ENCODE data around the gene MYL2. TPM values are rescaled to one million over a fixed set of nuclear protein-coding genes. Genes with fewer than 3 reads are reported as not detected.

MYL2 gene
- total RNA-seq, 1 donor from 2014 or later: not detected

DNA sequence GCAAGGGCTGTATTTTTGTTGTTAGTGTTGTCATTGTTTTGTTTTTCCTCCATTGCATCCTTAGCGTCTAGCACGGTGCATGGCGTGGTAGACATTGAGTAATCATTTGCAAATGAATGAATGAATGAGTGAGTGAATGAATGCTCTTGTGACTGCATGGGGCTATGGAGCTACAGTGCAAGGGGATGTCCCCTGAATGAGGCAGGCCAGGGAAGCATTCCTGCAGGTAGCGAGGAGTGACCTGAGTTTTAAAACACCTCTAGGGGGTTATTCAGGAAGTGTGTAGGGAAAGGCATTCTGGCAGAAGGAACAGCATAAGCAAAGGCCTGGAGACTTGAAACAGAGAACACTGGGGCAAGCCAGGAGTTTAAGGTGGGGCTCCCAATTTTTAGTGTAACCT is 16.9 kb downstream of the MYL2 start:
- POLR2A ChIA-PET: interaction anchor here (0.7 kb wide), 1 partner anchor 491 kb away, joined by 6 read pairs; no protein-coding TSS in a partner anchor
- H3K4me3 Mint-ChIP-seq: no peak overlapping the region
- TF ChIP-seq, protein P1, sequence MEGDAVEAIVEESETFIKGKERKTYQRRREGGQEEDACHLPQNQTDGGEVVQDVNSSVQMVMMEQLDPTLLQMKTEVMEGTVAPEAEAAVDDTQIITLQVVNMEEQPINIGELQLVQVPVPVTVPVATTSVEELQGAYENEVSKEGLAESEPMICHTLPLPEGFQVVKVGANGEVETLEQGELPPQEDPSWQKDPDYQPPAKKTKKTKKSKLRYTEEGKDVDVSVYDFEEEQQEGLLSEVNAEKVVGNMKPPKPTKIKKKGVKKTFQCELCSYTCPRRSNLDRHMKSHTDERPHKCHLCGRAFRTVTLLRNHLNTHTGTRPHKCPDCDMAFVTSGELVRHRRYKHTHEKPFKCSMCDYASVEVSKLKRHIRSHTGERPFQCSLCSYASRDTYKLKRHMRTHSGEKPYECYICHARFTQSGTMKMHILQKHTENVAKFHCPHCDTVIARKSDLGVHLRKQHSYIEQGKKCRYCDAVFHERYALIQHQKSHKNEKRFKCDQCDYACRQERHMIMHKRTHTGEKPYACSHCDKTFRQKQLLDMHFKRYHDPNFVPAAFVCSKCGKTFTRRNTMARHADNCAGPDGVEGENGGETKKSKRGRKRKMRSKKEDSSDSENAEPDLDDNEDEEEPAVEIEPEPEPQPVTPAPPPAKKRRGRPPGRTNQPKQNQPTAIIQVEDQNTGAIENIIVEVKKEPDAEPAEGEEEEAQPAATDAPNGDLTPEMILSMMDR (IDR thresholded peaks at IDR 0.05): no peak

DNA sequence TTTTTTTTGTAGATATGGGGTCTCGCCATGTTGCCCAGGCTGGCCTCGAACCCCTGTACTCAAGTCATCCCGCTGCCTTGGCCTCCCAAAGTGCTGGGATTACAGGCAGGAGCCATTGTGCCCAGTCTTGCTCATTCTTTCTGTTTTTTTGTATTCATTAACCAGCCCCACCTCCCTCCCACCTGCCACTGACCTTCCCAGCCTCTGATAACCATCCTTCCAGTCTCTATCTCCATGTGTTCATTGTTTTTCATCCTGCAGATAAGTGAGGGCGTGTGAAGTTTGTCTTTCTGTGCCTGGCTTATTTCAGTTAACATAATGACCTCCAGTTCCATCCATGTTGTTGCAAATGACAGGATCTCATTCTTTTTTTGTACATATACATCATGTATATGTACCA is 19.0 kb downstream of the MYL2 start:
- Mint-ChIP-seq H3K36me3 (ENCODE audit: low read depth) (no peaks in the 10 kb centered on the region), H3K9me3 (no peaks in the 10 kb centered on the region), H3K27ac (no peak overlapping the region), H3K4me1 (peaks cover 5% of the 10 kb centered on the region), H3K4me3 (no peak overlapping the region), H3K27me3 (no peaks in the 10 kb centered on the region)
- POLR2A ChIA-PET: no interaction called here
- no peak for ATAC-seq (ENCODE audit: low read depth)
- intact Hi-C loops (cut with micrococcal nuclease): no loop called here
- CTCF ChIA-PET: no interaction called here
- TF ChIP-seq, protein P1 (IDR thresholded peaks at IDR 0.05): no peak
- no peak for DNase-seq

More for the DNA sequence above, 16.9 kb downstream of the MYL2 start:
- H3K4me1 Mint-ChIP-seq: peaks cover 18% of the 10 kb centered on the region
- H3K27ac Mint-ChIP-seq: no peak overlapping the region
- no peaks in the 10 kb centered on the region for H3K36me3 Mint-ChIP-seq (ENCODE audit: low read depth)
- CTCF ChIA-PET: no interaction called here
- DNase-seq: no peak
- no peaks in the 10 kb centered on the region for H3K9me3 Mint-ChIP-seq
- intact Hi-C loops (cut with micrococcal nuclease): no loop called here
- no peak for ATAC-seq (ENCODE audit: low read depth)
- no peaks in the 10 kb centered on the region for H3K27me3 Mint-ChIP-seq

DNA sequence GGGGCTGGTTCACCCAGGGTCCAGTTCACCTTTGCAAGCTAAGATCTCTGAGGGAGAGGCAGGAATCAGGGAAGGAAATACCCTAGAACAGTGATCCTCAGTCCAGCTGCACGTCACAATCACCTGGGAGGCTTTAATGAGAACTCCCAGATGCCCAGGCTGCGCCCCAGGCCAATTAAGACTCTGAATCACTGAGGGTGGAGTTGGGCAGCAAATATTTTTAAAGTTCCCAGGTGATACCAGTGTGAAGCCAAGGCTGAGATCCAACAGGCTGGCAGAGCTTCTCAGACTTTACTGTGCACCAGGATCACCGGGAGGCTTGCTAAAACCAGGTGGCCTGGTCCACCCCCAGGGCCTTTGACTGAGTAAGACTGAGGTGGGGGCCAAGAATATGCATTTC is 23.8 kb downstream of the MYL2 start:
- TF ChIP-seq, protein P1 (IDR thresholded peaks at IDR 0.05): no peak
- no peak for ATAC-seq (ENCODE audit: low read depth)
- no peak for DNase-seq
- CTCF ChIA-PET: interaction anchor here (0.9 to 2.9 kb wide), 4 partner anchors 11 to 403 kb away, joined by 3 to 20 read pairs (median 7); no protein-coding TSS in a partner anchor
- peaks cover 6% of the 10 kb centered on the region for H3K4me1 Mint-ChIP-seq
- no peak overlapping the region for H3K4me3 Mint-ChIP-seq
- H3K27ac Mint-ChIP-seq: no peak overlapping the region
- POLR2A ChIA-PET: no interaction called here
- H3K36me3 Mint-ChIP-seq (ENCODE audit: low read depth): no peaks in the 10 kb centered on the region
- no peaks in the 10 kb centered on the region for H3K9me3 Mint-ChIP-seq
- intact Hi-C loops (cut with micrococcal nuclease): no loop called here
- no peaks in the 10 kb centered on the region for H3K27me3 Mint-ChIP-seq

DNA sequence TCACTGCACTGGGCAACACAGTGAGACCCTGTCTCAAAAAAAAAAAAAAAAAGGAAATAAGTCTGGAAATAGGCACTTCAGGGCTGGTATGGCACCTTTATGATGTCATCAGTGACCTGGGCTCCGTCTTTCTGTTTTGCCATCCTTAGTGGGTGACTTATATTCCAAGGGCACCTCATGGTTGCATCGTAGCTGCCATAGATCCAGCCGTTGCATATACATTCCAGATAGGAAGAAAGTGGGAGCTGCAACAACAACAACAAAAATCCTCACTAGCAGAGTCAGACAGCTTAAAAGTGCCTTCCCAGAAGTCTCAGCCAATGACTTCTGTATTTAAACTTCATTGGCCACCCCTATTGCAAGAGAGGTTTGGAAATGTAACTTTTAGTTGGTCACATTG is 26.4 kb downstream of the MYL2 start:
- H3K4me1 Mint-ChIP-seq: peaks cover 6% of the 10 kb centered on the region
- no peaks in the 10 kb centered on the region for H3K36me3 Mint-ChIP-seq (ENCODE audit: low read depth)
- no peaks in the 10 kb centered on the region for H3K9me3 Mint-ChIP-seq
- TF ChIP-seq, protein P1 (IDR thresholded peaks at IDR 0.05): no peak
- no peaks in the 10 kb centered on the region for H3K27me3 Mint-ChIP-seq
- H3K27ac Mint-ChIP-seq: no peak overlapping the region
- intact Hi-C loops (cut with micrococcal nuclease): loop anchor here (1.0 to 2.0 kb wide), 4 partner anchors 19 to 419 kb away; no protein-coding TSS in a partner anchor
- H3K4me3 Mint-ChIP-seq: no peak overlapping the region
- ATAC-seq (ENCODE audit: low read depth) (no peak), DNase-seq (no peak)
- POLR2A ChIA-PET: no interaction called here
- CTCF ChIA-PET: interaction anchor here (0.9 to 3.5 kb wide), 7 partner anchors 10 to 419 kb away, joined by 3 to 17 read pairs (median 5); no protein-coding TSS in a partner anchor

DNA sequence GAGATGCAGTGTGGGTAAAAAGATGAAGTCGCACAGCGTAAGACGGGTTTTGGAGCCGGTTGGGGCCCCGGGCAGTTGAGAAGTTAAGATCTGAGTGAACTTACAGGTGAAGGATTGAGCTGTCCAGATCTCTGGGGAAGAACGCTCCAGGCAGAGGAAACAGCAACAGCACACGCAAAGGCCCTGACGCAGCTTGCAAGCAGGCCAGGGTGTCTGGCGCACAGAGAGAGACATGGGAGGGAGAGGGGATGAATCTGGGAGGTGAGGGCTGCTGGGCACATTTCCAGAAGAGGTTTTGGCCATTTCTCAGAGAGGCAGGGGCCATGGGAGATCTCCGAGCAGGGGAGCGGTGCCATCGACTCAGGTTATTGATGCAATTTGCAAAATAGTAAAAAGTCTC is 31.0 kb downstream of the MYL2 start:
- ChIA-PET POLR2A (no interaction called here), CTCF (no interaction called here)
- intact Hi-C loops (cut with micrococcal nuclease): no loop called here
- H3K9me3 Mint-ChIP-seq: no peaks in the 10 kb centered on the region
- TF ChIP-seq, protein P1 (IDR thresholded peaks at IDR 0.05): no peak
- no peak overlapping the region for H3K4me3 Mint-ChIP-seq
- ATAC-seq (ENCODE audit: low read depth) (no peak), DNase-seq (no peak)
- peaks cover 7% of the 10 kb centered on the region for H3K4me1 Mint-ChIP-seq
- H3K36me3 Mint-ChIP-seq (ENCODE audit: low read depth): peaks cover 2% of the 10 kb centered on the region
- H3K27ac Mint-ChIP-seq: no peak overlapping the region
- no peaks in the 10 kb centered on the region for H3K27me3 Mint-ChIP-seq
